H9 (cell line): ENCODE results near the gene ARPP19. TPM values are rescaled to one million over a fixed set of nuclear protein-coding genes. Genes with fewer than 3 reads are reported as not detected.

Experiments used
- DNase-seq: peaks from one replicate; pipeline ENCODE4 v3.0.0-alpha.2; 2017
- H2AFZ ChIP-seq: one replicate; pipeline ENCODE4 v1.6.1; 2013; ENCODE audit warnings: mild to moderate bottlenecking, low read length, control low read depth, moderate library complexity
- H2AK5ac ChIP-seq: 2 replicates; pipeline ENCODE4 v1.6.1; 2013; ENCODE audit warnings: low read length, control low read depth, mixed read lengths; ENCODE audit not compliant: insufficient read length
- H2BK120ac ChIP-seq: one replicate; pipeline ENCODE4 v1.6.1; 2013; ENCODE audit warnings: low read depth, mild to moderate bottlenecking, low read length, control low read depth, inconsistent platforms; ENCODE audit not compliant: poor library complexity, severe bottlenecking
- H2BK12ac ChIP-seq: 2 replicates; pipeline ENCODE4 v1.6.1; 2013; ENCODE audit warnings: low read length, control low read depth, mixed read lengths, low read depth; ENCODE audit not compliant: insufficient read length
- H2BK15ac ChIP-seq: 2 replicates; pipeline ENCODE4 v1.6.1; 2013; ENCODE audit warnings: low read depth, low read length, control low read depth
- H2BK20ac ChIP-seq: one replicate; pipeline ENCODE4 v1.6.1; 2013; ENCODE audit warnings: low read depth, mild to moderate bottlenecking, low read length, control low read depth, inconsistent platforms; ENCODE audit not compliant: poor library complexity, severe bottlenecking
- H2BK5ac ChIP-seq: 2 replicates; pipeline ENCODE4 v1.6.1; 2013; ENCODE audit warnings: low read length, control low read depth, mixed read lengths; ENCODE audit not compliant: insufficient read length
- H3K14ac ChIP-seq: 2 replicates; pipeline ENCODE4 v1.6.1; 2013; ENCODE audit warnings: low read length, control low read depth; ENCODE audit not compliant: insufficient read depth
- H3K18ac ChIP-seq: 2 replicates; pipeline ENCODE4 v1.6.1; 2013; ENCODE audit warnings: low read depth, mild to moderate bottlenecking, mixed read lengths, low read length, control low read depth; ENCODE audit not compliant: insufficient read length
- H3K23ac ChIP-seq: 2 replicates; pipeline ENCODE4 v1.6.1; 2013; ENCODE audit warnings: low read length, control low read depth, mixed read lengths, low read depth; ENCODE audit not compliant: insufficient read length
- H3K23me2 ChIP-seq: 2 replicates; pipeline ENCODE4 v1.6.1; 2013; ENCODE audit warnings: low read depth, mild to moderate bottlenecking, mixed read lengths, low read length, control low read depth; ENCODE audit not compliant: insufficient read length, poor library complexity, severe bottlenecking
- H3K27ac ChIP-seq: 2 replicates; pipeline ENCODE4 v1.5.1; 2013; ENCODE audit warnings: low read length, control low read depth, mixed read lengths, low read depth; ENCODE audit not compliant: insufficient read length
- H3K27me3 ChIP-seq: 2 replicates; pipeline ENCODE4 v1.6.1; 2013; ENCODE audit warnings: low read length, control low read depth, inconsistent platforms; ENCODE audit not compliant: insufficient read depth
- H3K4ac ChIP-seq: 2 replicates; pipeline ENCODE4 v1.6.1; 2013; ENCODE audit warnings: low read depth, mild to moderate bottlenecking, control low read depth, inconsistent platforms, low read length, moderate library complexity
- H3K4me1 ChIP-seq: 2 replicates; pipeline ENCODE4 v1.6.1; 2013; ENCODE audit warnings: low read length, control low read depth, inconsistent platforms; ENCODE audit not compliant: insufficient read depth
- H3K4me2 ChIP-seq: 2 replicates; pipeline ENCODE4 v1.6.1; 2013; ENCODE audit warnings: low read length, control low read depth, mixed read lengths; ENCODE audit not compliant: insufficient read length, insufficient read depth
- H3K56ac ChIP-seq: 2 replicates; pipeline ENCODE4 v1.6.1; 2013; ENCODE audit warnings: low read depth, mild to moderate bottlenecking, mixed read lengths, low read length, control low read depth; ENCODE audit not compliant: insufficient read length
- H3K79me1 ChIP-seq: 2 replicates; pipeline ENCODE4 v1.6.1; 2013; ENCODE audit warnings: low read depth, mild to moderate bottlenecking, moderate library complexity, low read length, control low read depth, inconsistent platforms; ENCODE audit not compliant: insufficient read depth, poor library complexity, severe bottlenecking
- H3K79me2 ChIP-seq: 2 replicates; pipeline ENCODE4 v1.6.1; 2013; ENCODE audit warnings: low read length, control low read depth, inconsistent platforms; ENCODE audit not compliant: insufficient read depth
- H3K9ac ChIP-seq: 2 replicates; pipeline ENCODE4 v1.6.1; 2013; ENCODE audit warnings: low read length, control low read depth, mixed read lengths; ENCODE audit not compliant: insufficient read length; ENCODE audit errors: extremely low read depth
- H3K9me3 ChIP-seq: one replicate; pipeline ENCODE4 v1.6.1; 2013; ENCODE audit warnings: low read depth, low read length, inconsistent platforms; ENCODE audit not compliant: control insufficient read depth
- H3T11ph ChIP-seq: one replicate; pipeline ENCODE4 v1.6.1; 2013; ENCODE audit warnings: mild to moderate bottlenecking, low read length, control low read depth, inconsistent platforms
- H4K20me1 ChIP-seq: one replicate; pipeline ENCODE4 v1.6.1; 2013; ENCODE audit not compliant: control insufficient read depth, insufficient read length, insufficient read depth
- H4K5ac ChIP-seq: 2 replicates; pipeline ENCODE4 v1.6.1; 2013; ENCODE audit warnings: low read depth, mild to moderate bottlenecking, mixed read lengths, low read length, control low read depth; ENCODE audit not compliant: insufficient read length
- H4K8ac ChIP-seq: replicated peaks from 2 replicates; pipeline ENCODE4 v1.6.1; 2013; ENCODE audit warnings: low read length, control low read depth, mixed read lengths, low read depth; ENCODE audit not compliant: insufficient read length
- H4K91ac ChIP-seq: 2 replicates; pipeline ENCODE4 v1.6.1; 2013; ENCODE audit warnings: low read depth, mild to moderate bottlenecking, moderate library complexity, mixed read lengths, low read length, control low read depth; ENCODE audit not compliant: insufficient read length
- H3K27ac Mint-ChIP-seq, 3 experiments: 2 replicates in 2 of 3; 3 replicates in 1 of 3; pipeline ENCODE4 v1.8.0; 2020 to 2021; ENCODE audit warnings: mixed read lengths in 3 of 3, mild to moderate bottlenecking in 1 of 3, moderate library complexity in 1 of 3
- H3K27me3 Mint-ChIP-seq: 2 replicates; pipeline ENCODE4 v1.8.0; 2021; ENCODE audit warnings: low read depth, mild to moderate bottlenecking, moderate library complexity, mixed read lengths
- H3K36me3 Mint-ChIP-seq, 3 experiments: 2 replicates in 2 of 3; 3 replicates in 1 of 3; pipeline ENCODE4 v1.8.0; 2020 to 2021; ENCODE audit warnings: low read depth in 3 of 3, mixed read lengths in 3 of 3; ENCODE audit not compliant: insufficient read depth in 1 of 3
- H3K4me1 Mint-ChIP-seq, 2 experiments: 2 replicates each; pipeline ENCODE4 v1.8.0; 2020; ENCODE audit warnings: mixed read lengths in 2 of 2
- H3K4me3 Mint-ChIP-seq, 2 experiments: 2 replicates in 1 of 2; 3 replicates in 1 of 2; pipeline ENCODE4 v1.8.0; 2020 to 2021; ENCODE audit warnings: mild to moderate bottlenecking in 2 of 2, mixed read lengths in 2 of 2, moderate library complexity in 1 of 2
- H3K9me3 Mint-ChIP-seq, 2 experiments: 2 replicates in 1 of 2; 3 replicates in 1 of 2; pipeline ENCODE4 v1.8.0; 2020; ENCODE audit warnings: mild to moderate bottlenecking in 2 of 2, mixed read lengths in 2 of 2, moderate library complexity in 1 of 2
- WGBS: extraction: QIAGEN DNeasy Blood & Tissue Kit; methylation state at CpG from one replicate; pipeline ENCODE4 v1.1.7; 2013; ENCODE audit warnings: missing lambda C conversion rate, low lambda C conversion rate, mixed read lengths; ENCODE audit not compliant: insufficient read length; ENCODE audit errors: extremely low coverage; 5-methylcytosine and 5-hydroxymethylcytosine counted together
- total RNA-seq: library from RNA; stranded (reverse); gene quantifications from 2 replicates; pipeline ENCODE4 v1.2.1, GENCODE V29; 2021
- TF ChIP-seq, protein P1 (sequence below): fragments of 200-600 bp; sonication (generic); conservative IDR thresholded peaks from 3 replicates; pipeline ENCODE4 v1.8.0; 2021; ENCODE audit warnings: antibody characterized with exemption, mild to moderate bottlenecking

ARPP19 gene
- total RNA-seq, 1 experiment from 2014 or later, result 247 TPM

DNA sequence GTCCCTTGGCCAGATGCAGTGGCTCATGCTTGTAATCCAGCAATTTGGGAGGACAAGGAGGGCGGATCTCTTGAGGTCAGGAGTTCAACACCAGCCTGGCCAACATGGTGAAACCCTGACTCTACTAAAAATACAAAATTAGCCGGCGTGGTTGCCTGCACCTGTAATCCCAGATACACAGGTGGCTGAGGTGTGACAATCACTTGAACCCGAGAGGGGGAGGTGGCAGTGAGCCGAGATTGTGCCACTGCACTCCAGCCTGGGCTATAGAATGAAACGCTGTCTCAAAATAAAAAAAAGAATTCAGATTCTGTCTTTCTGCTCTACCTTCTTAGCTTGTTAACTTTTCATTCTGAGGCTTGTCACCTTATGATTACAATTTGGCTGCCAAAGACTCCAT, 62.3 kb downstream of the ARPP19 start:
- WGBS, result no CpG with 5 or more reads among the region's 6 CpGs
- Histone ChIP-seq H3K23ac (no peak overlapping the region), H3K14ac (no peak overlapping the region), H3K56ac (no peak overlapping the region), H2BK20ac (no peak overlapping the region), H3K9ac (no peak overlapping the region), H2BK120ac (no peak overlapping the region), H4K8ac (no peak overlapping the region), H4K20me1 (no peaks in the 10 kb centered on the region), H2BK15ac (no peak overlapping the region), H3K4me1 (no peaks in the 10 kb centered on the region), H3K4me2 (no peak overlapping the region), H4K91ac (no peak overlapping the region), H3K79me2 (no peaks in the 10 kb centered on the region; the same call in 1 of the 2 replicates), H3K18ac (no peak overlapping the region), H2BK5ac (no peak overlapping the region), H2BK12ac (no peak overlapping the region), H3K27me3 (no peaks in the 10 kb centered on the region), H3K23me2 (no peaks in the 10 kb centered on the region), H3K27ac (no peak overlapping the region), H3K4ac (no peak overlapping the region), H2AFZ (no peak overlapping the region), H3T11ph (no peak overlapping the region), H3K79me1 (no peaks in the 10 kb centered on the region), H4K5ac (no peak overlapping the region), H3K9me3 (no peaks in the 10 kb centered on the region), H2AK5ac (no peak overlapping the region)
- Mint-ChIP-seq H3K27ac (no peak overlapping the region), H3K27me3 (no peaks in the 10 kb centered on the region), H3K36me3 (no peaks in the 10 kb centered on the region; a peak in 1 of 7 replicates), H3K4me3 (no peak overlapping the region), H3K4me1 (peaks cover 3 to 21% of the 10 kb centered on the region in 2 experiments; a peak in 3 of 4 replicates), H3K9me3 (no peaks in the 10 kb centered on the region)
- DNase-seq, result no peak
- TF ChIP-seq, protein P1, sequence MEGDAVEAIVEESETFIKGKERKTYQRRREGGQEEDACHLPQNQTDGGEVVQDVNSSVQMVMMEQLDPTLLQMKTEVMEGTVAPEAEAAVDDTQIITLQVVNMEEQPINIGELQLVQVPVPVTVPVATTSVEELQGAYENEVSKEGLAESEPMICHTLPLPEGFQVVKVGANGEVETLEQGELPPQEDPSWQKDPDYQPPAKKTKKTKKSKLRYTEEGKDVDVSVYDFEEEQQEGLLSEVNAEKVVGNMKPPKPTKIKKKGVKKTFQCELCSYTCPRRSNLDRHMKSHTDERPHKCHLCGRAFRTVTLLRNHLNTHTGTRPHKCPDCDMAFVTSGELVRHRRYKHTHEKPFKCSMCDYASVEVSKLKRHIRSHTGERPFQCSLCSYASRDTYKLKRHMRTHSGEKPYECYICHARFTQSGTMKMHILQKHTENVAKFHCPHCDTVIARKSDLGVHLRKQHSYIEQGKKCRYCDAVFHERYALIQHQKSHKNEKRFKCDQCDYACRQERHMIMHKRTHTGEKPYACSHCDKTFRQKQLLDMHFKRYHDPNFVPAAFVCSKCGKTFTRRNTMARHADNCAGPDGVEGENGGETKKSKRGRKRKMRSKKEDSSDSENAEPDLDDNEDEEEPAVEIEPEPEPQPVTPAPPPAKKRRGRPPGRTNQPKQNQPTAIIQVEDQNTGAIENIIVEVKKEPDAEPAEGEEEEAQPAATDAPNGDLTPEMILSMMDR, result no peak
